T-helper 2 cell treated with Interferon-gamma antibody and Interleukin-4, amounts not matched to agents 100 ng/mL and 5 ng/mL, for 36 hours (primary cell): Measurements from ENCODE around the gene TSC2. TPM values are rescaled to one million over a fixed set of nuclear protein-coding genes. Genes with fewer than 3 reads are reported as not detected.

Experiments
- intact Hi-C: fragments of 100-400 bp; cut with micrococcal nuclease; formaldehyde crosslinking; loops from one replicate; pipeline ENCODE4 v1.15.1; 2023
- total RNA-seq: library from RNA; stranded (reverse); gene quantifications from 2 replicates; pipeline ENCODE4 v1.2.3, GENCODE V29; 2022

TSC2 gene
- total RNA-seq, 1 donor from 2014 or later = 110 TPM

DNA sequence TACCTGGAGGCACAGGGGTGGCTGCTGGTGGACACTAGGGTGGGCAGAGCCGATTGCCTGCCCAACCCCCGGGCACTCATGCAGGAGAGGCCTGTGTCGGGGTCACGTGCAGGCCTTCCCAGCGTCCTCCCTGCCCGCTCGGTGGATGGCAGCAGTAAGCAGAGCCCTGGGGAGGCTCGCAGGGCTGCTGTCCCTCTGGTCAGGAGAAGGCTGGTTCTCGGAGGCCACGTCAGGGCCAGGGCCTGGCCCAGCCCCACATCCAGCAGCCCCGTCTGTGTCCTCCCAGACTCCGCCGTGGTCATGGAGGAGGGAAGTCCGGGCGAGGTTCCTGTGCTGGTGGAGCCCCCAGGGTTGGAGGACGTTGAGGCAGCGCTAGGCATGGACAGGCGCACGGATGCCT, 35.6 kb downstream of the TSC2 start:
- intact Hi-C loops = no loop called here

- intact Hi-C loops = no loop called here
These were observed 36.3 kb downstream of the TSC2 start for GRCh38 chr16:2083876-2084780.

DNA sequence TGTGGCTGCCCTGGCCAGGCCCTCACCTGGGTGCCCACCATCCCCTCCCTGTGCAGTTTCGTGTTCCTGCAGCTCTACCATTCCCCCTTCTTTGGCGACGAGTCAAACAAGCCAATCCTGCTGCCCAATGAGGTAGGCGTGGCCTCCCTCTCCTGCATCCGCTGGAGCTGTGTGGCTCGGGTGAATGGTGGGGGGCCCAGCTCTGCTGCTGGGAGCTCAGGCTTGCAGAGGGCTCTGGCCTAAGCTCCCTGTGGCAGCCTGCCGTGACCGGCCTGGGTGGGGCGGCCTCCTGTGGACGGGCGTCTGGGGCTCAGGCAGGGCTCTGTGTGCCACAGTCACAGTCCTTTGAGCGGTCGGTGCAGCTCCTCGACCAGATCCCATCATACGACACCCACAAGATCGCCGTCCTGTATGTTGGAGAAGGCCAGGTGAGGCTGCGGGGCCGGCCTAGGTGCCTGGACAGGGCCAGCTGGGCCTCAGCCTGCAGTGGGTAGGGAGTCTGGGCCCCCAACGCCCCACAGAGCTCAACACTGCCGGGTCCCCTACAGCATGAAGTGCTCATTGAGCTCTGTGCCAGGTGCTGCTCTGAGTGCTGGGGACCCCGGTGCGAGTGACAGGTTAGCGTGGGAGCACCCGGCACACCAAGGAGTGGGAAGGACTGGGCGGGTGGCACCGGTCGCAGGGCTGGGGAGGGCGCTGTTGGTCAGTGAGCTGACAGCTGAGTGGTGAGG, 37.3 kb downstream of the TSC2 start:
- intact Hi-C loops = no loop called here

DNA sequence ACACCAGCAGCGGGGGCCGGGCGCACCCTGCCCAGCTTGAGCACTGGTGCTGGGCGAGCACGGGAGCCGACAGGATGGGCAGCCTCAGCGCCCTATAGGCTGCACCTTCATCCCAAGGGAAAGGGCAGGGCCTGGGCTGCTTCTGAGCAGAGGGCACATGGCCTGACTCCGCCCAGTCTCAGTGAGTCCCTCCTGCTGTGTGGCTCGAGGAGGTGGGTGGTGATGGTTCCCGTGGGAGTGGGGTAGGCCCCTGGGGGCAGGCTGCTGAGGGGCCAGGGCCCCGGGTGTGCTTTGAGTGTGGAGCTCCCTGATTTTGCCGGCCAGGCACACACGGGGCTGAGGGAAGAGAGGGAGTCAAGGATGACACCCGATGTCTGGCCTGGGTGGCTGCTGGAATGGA, 37.9 kb downstream of the TSC2 start:
- intact Hi-C loops = no loop called here

GRCh38 chr16:2086106-2086742, 38.4 kb downstream of the TSC2 start:
- intact Hi-C loops = no loop called here

DNA sequence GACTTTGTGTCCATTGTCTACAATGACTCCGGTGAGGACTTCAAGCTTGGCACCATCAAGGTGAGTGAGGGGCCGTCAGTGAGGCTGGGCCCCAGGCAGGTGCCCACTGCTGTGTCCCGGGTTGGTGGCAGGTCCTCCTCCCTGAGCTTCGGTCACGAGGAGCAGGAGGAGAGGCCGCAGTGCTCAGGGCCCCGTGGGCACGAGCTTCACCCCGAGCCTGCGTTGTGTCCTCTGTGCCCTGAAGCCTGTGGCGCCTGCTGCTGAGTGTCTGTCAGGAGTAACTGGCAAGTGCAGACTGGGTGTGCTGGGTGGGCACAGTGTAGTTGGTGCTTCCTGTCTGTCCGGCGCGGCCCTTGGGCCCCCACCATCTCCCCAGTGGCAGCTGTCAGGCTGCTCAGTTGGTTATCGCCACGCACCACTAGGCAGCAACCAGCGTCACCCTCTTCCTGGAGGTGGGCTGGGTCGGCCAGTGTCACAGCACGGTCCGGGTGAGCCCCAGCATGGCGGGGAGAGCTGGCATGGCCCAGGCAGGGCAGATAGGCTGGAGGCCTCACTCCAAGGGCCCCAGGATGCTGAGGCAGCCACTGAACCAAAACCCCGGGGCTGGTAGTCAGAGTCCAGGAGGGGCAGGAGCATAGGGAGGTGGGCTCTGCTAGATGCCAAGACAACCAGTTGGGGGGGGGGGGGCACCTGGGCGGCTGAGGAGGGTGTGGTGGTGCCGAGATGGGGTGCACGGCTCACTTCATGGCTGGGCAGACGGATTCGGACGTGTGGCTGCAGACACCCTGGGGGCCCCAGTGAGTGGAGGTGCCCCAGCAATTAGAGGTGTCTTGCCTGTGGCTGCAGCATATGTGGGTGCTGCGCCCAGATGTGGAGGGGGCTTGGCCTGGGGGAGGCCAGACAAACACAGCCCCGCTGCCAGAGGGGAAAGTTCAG, 39.3 kb downstream of the TSC2 start:
- intact Hi-C loops = no loop called here

- intact Hi-C loops = no loop called here
These were observed 40.2 kb downstream of the TSC2 start for GRCh38 chr16:2087748-2088631.

DNA sequence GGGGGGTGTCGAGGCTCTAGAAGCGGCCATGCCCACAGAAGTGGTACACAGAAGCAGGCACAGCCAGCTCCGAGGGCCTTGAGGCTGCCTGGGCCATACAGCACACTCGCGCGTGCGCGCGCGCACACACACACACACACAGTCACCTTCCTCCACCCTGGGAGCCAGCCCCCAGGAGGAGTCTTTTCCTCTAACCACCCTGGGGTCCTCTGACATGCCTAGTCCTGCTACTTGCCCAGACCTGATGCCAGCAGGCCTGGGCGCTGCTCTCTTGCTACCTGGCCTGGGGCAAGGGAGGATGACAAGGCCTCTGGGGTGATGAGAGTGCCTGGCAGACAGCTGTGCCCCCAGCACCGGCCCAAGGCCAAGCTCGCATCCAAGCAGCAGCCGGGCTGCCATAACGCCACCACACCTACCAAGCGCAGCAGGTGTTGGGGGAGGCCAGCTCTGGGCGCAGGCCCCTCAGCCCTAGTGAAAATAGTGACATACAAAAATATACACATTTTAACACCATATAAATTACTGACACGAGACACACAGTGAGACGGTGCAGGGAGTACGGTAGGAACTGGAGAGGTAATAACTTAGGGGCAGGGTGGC, 41.1 kb downstream of the TSC2 start:
- intact Hi-C loops = no loop called here

DNA sequence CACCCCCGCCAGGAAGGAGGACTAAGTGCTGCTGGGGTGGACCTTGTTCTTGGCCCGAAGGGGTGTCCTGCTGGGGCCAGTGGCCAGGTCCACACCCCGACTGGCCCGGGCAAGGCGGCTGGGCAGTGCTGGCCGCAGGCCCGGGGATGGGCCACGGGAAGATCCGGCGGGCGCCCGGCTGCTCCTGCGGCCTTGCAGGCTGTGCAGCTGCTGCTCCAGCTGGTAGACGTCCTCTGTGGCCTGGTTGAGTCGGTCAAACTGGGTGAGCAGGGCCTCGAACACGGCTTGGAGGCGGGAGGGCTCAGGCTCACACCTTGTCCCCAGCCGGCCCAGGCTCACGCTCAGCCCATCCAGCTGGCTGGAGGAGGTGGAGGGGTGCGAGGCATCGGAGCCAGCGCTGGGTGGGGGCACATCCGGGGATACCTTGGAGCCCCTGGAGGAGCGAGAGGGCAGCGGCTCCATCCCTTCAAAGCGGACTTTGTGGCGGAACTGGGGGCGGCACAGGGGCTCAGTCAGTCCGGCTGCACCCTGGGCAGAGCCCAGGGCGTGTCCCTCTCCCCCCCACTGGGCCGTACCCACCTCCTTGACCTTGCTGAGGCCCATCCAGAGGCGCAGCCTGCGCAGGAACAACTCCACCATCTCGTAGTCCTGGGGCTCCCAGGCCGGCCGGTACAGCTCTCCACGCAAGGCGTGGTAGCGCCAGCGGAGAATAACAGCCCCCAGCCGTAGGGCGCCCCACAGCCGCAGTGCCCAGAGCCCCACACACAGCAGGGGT, 42.1 kb downstream of the TSC2 start:
- intact Hi-C loops = no loop called here

GRCh38 chr16:2090481-2090776, 42.6 kb downstream of the TSC2 start:
- intact Hi-C loops = no loop called here

DNA sequence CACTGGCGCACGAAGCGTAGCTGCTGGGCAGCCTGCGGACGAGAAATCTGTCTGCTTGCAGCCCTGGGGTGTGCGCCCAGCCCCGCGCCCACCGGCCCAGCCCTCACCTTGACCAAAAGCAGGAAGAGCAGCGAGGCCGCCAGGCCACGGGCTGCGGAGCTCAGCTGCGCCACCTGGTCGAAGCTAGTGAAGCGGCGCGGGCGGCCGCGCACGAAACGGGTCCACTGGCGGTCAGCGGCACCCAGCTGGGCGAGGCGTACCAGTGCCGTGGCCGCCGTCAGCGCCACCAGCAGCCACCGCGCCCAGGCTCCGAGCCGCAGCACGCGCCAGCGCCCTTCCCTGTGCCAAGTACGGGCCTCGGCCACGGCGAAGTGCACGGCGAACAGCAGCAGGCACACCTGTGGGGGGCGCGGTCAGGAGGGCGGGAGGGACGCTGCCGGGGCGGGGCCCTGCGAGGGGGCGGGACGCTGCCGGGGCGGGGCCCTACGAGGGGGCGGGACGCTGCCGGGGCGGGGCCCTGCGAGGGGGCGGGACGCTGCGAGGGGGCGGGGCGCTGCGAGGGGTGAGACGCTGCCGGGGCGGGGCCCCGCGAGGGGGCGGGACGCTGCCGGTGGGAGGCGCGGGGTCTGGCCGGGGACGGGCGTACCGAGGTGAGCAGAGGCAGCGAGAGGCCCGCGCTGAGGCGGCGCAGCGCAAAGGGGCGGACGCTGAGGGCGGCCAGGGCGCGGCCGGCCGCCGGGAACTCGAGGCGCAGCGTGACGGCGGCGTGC, 43.2 kb downstream of the TSC2 start:
- intact Hi-C loops = no loop called here

GRCh38 chr16:2091547-2092255, 43.9 kb downstream of the TSC2 start:
- intact Hi-C loops = no loop called here

DNA sequence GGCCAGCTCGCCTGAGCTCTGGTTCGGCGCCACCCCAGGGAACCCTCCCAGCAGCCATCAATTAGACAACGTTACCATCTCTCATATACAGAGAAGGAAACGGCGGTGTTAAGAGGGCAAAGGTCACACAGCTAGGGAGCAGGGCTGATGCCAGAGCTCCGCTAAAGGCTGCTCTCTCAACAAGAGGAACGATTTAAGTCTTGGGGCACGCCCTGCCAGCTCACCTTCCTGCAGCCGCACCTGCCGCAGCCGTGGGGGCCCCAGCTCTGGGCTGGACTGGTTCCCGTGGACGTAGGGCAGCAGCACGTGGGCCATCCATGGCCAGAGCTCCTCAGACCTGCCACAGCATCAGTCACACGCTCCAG, 44.5 kb downstream of the TSC2 start:
- intact Hi-C loops = no loop called here

- intact Hi-C loops = no loop called here
These were observed 45.1 kb downstream of the TSC2 start for GRCh38 chr16:2092866-2093265.

- intact Hi-C loops = no loop called here
These were observed 46.0 kb downstream of the TSC2 start for GRCh38 chr16:2093793-2094192.

- intact Hi-C loops = no loop called here
These were observed 47.6 kb downstream of the TSC2 start for GRCh38 chr16:2095315-2095853.

DNA sequence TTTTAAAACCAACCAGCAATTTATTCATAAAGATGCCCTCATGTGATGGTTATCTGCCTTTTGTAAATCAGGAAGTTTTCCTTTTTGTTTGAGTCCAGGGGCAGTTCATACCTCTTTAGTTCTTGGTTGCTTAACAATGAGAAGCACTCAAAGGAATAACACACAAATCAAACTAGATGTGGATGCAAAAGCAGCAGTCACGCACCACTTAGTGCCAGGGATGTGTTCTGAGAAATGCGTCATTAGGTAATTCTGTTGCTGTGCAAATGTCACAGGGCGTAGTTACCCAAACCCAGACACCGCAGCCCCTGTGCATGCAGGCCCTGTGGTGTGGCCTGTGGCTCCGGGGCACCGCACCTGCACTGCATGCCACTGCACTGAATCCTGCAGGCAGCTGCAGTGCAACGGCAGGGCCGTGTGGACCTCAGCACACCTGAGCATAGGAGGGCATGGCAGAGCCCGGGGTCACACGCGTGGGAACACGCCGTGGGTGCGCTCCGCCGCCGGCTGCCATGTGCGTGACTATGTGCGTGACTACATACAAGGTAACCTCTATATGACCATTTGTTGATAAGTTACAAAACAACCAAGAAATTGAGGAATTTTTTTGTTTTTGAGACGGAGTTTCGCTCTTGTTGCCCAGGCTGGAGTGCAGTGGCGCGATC, 48.3 kb downstream of the TSC2 start:
- intact Hi-C loops = no loop called here
